Measurements from ENCODE around the gene OR2V1. TPM values are rescaled to one million over a fixed set of nuclear protein-coding genes. Genes with fewer than 3 reads are reported as not detected.
"Not testable (repeated sequence)": the region's sequence is repeated elsewhere in the genome, so short reads cannot be mapped to it uniquely, and the experiment has no call there.

OR2V1 gene
- total RNA-seq, 4 donors from 2014 or later: not detected

DNA sequence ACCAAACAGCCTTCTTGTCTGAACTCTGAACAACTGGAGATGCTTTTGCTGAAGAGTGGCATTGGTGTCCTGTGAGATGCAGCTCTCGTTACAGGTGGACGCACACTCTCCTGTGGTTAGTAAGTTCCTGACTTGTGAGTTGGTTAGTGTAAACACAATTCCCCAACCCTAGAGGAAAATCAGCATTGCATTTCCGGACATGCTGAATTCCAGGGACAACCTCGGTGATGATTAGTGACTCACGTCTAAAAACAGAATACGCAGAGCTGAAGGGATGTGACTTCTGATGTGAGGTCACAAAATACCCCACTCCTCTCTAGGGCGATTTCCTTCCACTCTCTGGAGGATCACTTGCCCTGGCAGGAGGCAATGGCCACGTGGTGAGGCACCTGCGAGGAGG lies 21.4 kb upstream of the OR2V1 start:
- H3K4me1 ChIP-seq: no peaks in the 10 kb centered on the region
- no peaks in the 10 kb centered on the region for H3K27me3 ChIP-seq
- no peak overlapping the region for H3K4me3 ChIP-seq
- no peak overlapping the region for H3K27ac ChIP-seq
- no peaks in the 10 kb centered on the region for H3K9me3 ChIP-seq
- H3K36me3 ChIP-seq: no peaks in the 10 kb centered on the region
- no peak for TF ChIP-seq POLR2A (IDR thresholded peaks at IDR 0.05)
- DNase-seq: no peak

- no peaks in the 10 kb centered on the region for H3K36me3 ChIP-seq
- TF ChIP-seq, protein P1, sequence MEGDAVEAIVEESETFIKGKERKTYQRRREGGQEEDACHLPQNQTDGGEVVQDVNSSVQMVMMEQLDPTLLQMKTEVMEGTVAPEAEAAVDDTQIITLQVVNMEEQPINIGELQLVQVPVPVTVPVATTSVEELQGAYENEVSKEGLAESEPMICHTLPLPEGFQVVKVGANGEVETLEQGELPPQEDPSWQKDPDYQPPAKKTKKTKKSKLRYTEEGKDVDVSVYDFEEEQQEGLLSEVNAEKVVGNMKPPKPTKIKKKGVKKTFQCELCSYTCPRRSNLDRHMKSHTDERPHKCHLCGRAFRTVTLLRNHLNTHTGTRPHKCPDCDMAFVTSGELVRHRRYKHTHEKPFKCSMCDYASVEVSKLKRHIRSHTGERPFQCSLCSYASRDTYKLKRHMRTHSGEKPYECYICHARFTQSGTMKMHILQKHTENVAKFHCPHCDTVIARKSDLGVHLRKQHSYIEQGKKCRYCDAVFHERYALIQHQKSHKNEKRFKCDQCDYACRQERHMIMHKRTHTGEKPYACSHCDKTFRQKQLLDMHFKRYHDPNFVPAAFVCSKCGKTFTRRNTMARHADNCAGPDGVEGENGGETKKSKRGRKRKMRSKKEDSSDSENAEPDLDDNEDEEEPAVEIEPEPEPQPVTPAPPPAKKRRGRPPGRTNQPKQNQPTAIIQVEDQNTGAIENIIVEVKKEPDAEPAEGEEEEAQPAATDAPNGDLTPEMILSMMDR (IDR thresholded peaks at IDR 0.05): no peak
- no peak for TF ChIP-seq POLR2A (IDR thresholded peaks at IDR 0.05)
- H3K4me1 ChIP-seq: no peaks in the 10 kb centered on the region
- H3K27ac ChIP-seq: no peak overlapping the region
- H3K9me3 ChIP-seq: no peaks in the 10 kb centered on the region
- H3K27me3 ChIP-seq: no peaks in the 10 kb centered on the region
- no peak overlapping the region for H3K4me3 ChIP-seq
- no peak for DNase-seq
Observed at GRCh38 chr5:181151146-181151545, 20.2 kb upstream of the OR2V1 start.

- TF ChIP-seq POLR2A (IDR thresholded peaks at IDR 0.05): no peak
- TF ChIP-seq, protein P1 (IDR thresholded peaks at IDR 0.05): no peak
- Histone ChIP-seq H3K9me3 (no peaks in the 10 kb centered on the region), H3K4me1 (no peaks in the 10 kb centered on the region), H3K4me3 (no peak overlapping the region), H3K27ac (no peak overlapping the region), H3K36me3 (no peaks in the 10 kb centered on the region), H3K27me3 (no peaks in the 10 kb centered on the region)
- no peak for DNase-seq
Observed at GRCh38 chr5:181149806-181150733, 19.1 kb upstream of the OR2V1 start.

DNA sequence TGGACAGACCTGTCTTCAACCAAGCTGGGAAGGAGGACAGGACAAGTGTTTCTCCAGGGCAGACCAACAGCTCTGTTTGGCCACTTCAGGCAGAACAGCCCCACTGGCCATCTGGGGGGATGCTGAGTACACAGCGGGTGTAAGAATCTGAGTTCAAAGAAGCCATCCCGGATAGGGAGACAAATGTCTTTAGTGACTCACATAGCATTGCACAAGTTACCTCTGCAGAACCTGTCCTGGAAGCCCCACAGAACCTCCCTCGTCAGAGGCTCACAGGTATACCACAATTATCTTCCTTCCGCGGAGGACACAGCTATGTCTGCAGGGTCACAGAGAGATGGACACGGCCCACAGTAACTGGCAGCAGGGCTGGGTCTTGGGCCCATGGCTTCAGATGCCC lies 18.4 kb upstream of the OR2V1 start:
- TF ChIP-seq, protein P1 (IDR thresholded peaks at IDR 0.05): no peak
- no peak for TF ChIP-seq POLR2A (IDR thresholded peaks at IDR 0.05)
- no peaks in the 10 kb centered on the region for H3K9me3 ChIP-seq
- H3K27ac ChIP-seq: no peak overlapping the region
- no peak overlapping the region for H3K4me3 ChIP-seq
- no peaks in the 10 kb centered on the region for H3K27me3 ChIP-seq
- H3K36me3 ChIP-seq: no peaks in the 10 kb centered on the region
- no peaks in the 10 kb centered on the region for H3K4me1 ChIP-seq
- no peak for DNase-seq

GRCh38 chr5:181146927-181147636 lies 16.1 kb upstream of the OR2V1 start, which contains the start of gene OR2V2:
TSS of gene OR2V2 (plus strand) at chr5:181147586. CDS start at chr5:181154943, 7,357 bp downstream.
- not testable (repeated sequence) for H3K27me3 ChIP-seq, H3K9me3 ChIP-seq, H3K27ac ChIP-seq

DNA sequence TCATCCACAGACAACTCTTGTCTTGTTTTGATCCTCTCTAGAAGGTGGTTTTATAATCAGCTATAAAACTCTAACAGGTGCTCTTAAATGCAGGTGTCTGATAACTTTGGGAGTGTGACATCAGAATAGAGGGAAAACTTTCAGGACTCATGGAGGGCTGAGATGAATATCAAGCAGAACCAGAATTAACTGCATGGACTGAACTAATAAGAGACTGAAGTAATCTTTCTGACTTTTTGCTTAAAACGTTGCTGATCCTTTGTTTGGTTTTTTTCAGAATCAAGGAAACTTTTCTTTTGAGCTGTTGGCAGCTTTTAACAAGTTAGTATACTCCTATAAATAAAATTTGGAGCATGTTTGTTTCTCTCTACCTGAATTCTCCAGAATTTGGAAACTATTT lies 14.2 kb upstream of the OR2V1 start:
- TF ChIP-seq, protein P1 (IDR thresholded peaks at IDR 0.05): no peak
- TF ChIP-seq POLR2A (IDR thresholded peaks at IDR 0.05): no peak
- no peaks in the 10 kb centered on the region for H3K27me3 ChIP-seq
- DNase-seq: no peak
- no peaks in the 10 kb centered on the region for H3K4me1 ChIP-seq
- H3K9me3 ChIP-seq: no peaks in the 10 kb centered on the region
- H3K36me3 ChIP-seq: no peaks in the 10 kb centered on the region
- H3K27ac ChIP-seq: no peak overlapping the region
- no peak overlapping the region for H3K4me3 ChIP-seq

More at GRCh38 chr5:181146927-181147636, 16.1 kb upstream of the OR2V1 start, which contains the start of gene OR2V2:
- H3K36me3 ChIP-seq, DNase-seq, H3K4me3 ChIP-seq, H3K4me1 ChIP-seq: not testable (repeated sequence)

Data from Peyer's patch (tissue), 4 donors.